HG02884 (cell line): ENCODE measurements around the gene NOL6.
"Not testable (repeated sequence)": the region's sequence is repeated elsewhere in the genome, so short reads cannot be mapped to it uniquely, and the experiment has no call there.

Source experiments
- ATAC-seq: cut with Tn5 transposase; IDR thresholded peaks from one replicate; pipeline ENCODE4 v1.9.1; 2021; ENCODE audit warnings: mild to moderate bottlenecking, moderate library complexity; ENCODE audit not compliant: unreplicated experiment

The NOL6 gene

GRCh38 chr9:33472881-33473615 is 676 bp downstream of the NOL6 start:
- ATAC-seq = no peak

- ATAC-seq = no peak
Measured at GRCh38 chr9:33472171-33472880, 1.4 kb downstream of the NOL6 start.

- no peak for ATAC-seq
Measured at GRCh38 chr9:33471361-33471760, 2.4 kb downstream of the NOL6 start.

DNA sequence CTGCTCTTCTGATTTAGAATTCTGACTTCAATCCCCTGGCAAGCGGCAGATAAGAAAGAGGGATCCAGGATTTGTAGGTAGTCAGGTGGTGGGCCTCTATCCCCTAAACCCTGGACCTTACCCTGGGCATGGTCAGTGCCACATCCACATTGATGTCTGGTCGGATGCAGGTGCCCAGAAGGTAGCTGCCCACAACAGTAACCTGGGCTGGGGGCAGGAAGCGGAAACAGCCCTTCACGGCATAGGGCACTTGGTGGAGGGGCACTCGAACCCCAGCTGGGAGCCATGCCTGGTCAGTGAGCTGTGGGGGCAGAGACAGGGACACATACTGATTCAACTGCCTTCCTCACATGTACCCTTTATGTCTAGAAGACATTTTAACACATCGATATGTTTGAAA is 3.8 kb downstream of the NOL6 start:
- ATAC-seq = no peak

DNA sequence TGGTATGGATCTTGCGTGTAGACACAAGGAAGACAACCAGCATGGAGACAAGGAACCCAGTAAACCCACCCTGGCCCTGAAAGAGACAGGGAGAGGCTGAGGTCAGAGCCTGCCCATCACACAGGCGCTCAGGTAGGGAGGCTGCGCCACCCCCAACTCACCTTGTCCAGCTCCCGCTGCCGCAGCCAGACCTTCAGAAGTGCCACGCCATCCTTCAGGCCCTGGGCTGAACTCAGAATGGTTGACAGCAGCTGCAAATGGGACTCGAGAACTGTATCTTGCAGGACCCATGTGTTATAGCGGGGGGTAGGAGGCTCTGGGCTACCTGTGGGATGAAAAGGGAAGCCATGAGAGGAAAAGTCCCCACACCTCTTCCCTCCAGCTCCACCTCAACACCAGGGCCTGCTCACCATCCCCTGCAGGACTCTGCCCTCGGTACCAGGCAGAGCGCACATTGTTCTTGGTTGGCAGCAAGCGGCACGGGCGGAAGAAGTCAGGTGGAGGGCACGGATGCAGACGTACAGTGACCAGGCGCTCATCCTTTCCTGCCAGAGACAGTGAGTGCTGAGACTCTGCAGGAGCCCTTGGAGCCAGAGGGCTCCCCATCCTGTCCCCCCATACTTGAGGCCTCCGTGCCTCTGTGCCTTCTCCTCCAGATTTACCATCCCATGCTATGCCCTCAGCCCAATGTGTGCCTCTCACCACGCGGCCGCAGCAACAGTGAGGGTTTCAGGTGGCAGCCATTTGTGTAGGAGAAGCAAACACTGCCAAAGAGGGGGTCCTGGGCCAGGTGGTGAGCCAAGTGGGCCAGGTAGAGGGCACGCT is 4.7 kb downstream of the NOL6 start:
- no peak for ATAC-seq

GRCh38 chr9:33468215-33468730 is 5.5 kb downstream of the NOL6 start:
- no peak for ATAC-seq

GRCh38 chr9:33467526-33467925 is 6.2 kb downstream of the NOL6 start:
- ATAC-seq = no peak

DNA sequence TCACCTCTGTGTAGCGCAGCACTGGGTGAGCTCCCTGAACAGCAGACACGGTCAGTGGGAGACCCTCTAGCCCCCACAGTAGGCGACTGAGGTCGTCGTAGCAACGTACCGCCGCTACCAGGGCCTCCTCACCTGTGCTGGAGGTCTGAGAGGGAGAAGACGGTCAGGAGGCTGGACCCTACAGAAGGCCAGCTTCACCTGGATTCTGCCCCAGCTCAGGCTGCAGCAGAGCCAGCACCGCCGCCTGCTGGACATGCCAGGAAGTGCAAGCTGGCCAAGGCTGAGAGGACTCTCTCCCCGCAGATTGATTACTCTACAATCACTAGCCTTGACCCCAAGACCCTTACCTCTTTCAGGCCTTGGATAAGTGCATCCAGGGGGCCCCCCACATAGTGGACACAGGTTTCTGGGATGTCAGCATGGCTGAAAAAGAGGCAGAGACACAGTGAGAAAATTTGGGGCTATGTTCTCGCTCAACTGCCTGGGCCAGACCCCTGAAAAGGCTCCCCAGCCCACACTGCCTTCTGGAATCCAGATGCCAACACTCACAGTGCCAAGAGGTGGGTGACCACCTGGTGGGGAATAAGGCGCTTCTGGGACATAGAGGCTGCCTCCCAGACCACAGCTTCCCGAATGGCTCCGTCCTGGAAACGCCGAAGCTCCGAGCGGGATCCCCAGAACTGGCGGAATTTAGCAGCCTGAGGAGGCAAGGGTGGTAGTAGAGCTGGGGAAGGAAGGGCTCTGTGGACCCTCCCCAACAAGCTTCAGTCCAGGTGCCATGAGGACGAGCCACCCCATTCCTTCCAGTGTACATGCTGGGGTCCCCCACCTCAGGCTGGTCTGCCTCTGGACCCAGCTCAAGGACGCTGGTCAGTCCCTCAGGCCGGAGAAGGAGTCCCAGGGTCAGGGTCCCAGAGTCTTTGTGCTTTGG is 6.9 kb downstream of the NOL6 start:
- ATAC-seq = no peak

DNA sequence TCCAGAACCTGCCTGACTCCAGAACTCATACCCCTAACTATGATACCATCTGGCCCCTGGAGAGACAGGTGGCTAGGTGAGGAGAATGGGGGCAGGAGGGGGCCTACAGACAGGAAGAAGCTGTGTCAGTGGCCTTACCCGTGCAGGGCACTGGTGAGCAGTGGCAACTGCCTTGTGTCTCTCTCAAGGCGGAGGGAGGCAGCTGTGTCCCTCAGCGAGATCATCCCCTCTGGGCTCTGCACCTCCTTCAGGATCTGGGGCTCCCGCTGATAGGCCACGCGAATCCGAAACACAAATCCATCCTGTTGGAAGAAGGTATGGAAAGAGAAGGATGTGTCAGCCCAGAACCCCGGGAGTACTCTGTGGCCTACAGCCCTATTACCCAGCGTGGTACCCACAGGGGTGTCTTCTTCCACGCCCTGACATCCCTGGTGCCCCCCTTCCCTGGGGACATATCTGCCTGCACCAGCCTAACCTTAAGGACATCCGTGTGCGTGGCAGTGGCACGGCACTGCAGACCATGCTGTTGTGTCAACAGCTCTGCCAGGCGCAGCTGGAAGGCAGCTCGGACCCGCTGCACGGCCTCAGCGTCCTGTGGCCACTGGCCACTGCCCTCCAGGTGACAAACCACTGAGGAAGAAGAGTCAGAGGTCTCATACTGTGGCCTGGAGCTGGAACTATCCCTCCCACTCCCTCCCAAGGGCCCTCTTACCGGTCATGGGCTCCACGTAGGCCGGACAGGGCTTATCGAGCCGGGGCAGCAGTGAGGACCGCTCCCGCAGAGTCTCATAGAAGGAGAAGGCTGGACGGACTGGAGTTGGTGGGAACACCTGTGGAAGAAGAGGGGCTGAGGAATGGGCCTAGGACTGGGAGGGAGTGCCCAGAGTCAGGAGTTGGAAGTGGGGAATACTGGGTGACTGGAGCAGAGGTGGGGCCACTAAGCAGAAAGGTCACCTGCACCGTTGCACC is 7.8 kb downstream of the NOL6 start:
- no peak for ATAC-seq

GRCh38 chr9:33465096-33465495 is 8.6 kb downstream of the NOL6 start:
- ATAC-seq = no peak

DNA sequence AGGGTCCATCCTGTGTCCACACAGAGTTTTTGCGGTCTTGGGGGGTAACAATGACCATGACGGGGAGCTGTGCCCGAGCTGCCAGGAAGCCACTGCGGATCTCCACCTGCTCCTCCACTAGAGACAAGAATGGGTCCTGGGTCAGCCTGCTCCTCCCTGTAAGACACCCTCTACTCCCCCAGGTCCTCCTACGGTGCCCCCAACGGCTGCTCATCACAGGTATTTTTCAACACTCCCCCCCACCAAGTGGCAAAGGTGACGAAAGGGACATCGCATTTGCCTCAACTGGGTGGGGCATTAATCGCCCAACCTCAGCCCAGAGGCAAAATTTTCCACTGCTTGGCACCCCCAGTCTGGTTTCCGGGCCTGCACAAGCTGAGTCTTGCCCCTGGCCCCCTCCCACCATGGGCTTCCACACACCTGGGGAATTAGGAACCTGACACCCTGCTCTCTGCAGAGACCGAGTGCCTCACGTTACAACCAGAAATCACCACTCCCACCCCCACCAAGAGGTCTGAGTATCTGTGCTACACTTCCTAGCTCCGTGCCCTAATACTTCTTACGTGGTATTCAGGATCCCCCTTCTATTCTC is 9.6 kb downstream of the NOL6 start:
- ATAC-seq = no peak

DNA sequence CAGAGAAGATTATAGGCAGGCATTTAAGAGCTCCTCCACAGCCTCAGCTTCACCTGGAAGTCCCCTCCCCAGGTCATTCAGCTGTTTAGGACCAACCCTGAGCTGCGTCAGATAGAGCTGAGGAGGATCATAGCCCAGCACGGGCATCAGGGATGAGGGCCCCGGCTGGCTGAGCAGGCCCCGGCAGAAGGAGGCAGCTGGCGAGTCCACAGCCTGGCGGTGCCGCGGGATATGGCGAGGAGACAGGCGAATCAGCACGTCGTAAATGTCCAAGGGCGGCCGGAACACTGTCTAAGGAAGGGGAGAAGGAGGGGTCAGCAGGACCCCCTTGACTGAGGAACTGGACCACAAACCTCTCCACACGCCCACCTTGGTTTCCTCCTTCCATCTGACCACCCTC is 10.6 kb downstream of the NOL6 start:
- ATAC-seq = no peak

DNA sequence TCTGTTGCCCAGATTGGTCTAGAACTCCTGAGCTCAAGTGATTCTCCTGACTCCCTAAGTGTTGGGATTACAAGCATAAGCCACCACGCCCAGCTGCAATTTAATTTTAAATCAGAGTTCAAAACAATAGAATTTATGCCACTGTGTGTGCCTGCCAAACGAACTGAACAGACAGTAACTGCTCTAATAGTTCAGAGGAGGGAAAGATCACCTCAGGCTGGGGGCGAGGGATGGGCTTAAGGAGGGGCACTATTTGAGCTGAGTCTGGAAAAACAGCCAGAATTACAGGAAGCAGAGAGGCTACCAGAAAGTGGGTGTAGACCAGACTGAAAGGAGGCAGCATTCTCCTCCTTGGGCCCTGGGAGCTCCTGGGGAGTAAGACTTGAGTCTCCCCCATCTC is 12.2 kb downstream of the NOL6 start:
- no peak for ATAC-seq

GRCh38 chr9:33460854-33461253 is 12.9 kb downstream of the NOL6 start:
- no peak for ATAC-seq

GRCh38 chr9:33459115-33459514 is 14.6 kb downstream of the NOL6 start:
- no peak for ATAC-seq

DNA sequence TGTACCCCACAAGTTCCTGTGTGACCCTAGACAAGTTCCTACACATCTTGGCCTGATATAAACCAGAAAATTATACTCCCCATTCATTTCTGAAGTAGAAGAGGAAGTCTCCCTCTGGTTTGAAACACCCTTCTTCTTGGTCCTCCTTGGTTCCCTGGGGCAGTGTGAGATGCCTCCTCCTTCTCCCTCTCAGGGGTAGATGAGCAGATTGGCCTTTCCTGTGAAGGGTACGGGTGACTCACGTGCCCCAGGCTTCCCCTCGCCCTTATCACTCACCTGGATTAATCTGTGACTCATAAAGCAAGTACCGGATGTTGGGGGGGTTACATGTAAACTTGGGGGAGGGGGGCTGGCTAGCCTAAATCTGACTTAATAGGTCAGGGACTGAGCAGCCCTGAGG is 15.3 kb downstream of the NOL6 start:
- peak; percentile 41 for ATAC-seq

- no peak for ATAC-seq
Measured at GRCh38 chr9:33455945-33456344, 17.8 kb downstream of the NOL6 start.

DNA sequence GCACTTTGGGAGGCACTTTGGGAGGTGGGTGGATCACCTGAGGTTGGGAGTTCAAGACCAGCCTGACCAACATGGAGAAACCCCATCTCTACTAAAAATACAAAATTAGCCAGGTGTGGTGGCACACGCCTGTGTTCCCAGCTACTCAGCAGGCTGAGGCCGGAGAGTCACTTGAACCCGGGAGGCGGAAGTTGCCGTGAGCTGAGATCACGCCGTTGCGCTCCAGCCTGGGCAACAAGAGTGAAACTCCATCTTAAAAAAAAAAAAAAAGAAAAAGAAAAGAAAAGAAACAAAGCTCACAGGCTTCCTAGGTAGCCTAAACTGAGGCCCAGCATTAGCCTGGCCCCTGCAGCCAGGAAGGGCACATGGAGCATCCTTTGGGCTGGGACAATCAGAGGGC is 18.3 kb downstream of the NOL6 start:
- ATAC-seq = not testable (repeated sequence)

- not testable (repeated sequence) for ATAC-seq
Measured at GRCh38 chr9:33454661-33455026, 19.1 kb downstream of the NOL6 start.
